Renal cortical epithelial cell (primary cell): ENCODE results near the gene HLA-DOB. TPM values are rescaled to one million over a fixed set of nuclear protein-coding genes. Genes with fewer than 3 reads are reported as not detected.

Source experiments
- DNase-seq: peaks from one replicate; pipeline ENCODE4 v3.0.0-alpha.2; 2011; ENCODE audit warnings: low read depth
- total RNA-seq: library from RNA; depleted of rRNA; stranded (reverse); fragments of >200 nt; gene quantifications from 2 replicates; pipeline ENCODE4 v1.2.3, GENCODE V29; 2014

HLA-DOB gene
- total RNA-seq: under 0.01 TPM in 1 of 2 replicates, not detected in the other

DNA sequence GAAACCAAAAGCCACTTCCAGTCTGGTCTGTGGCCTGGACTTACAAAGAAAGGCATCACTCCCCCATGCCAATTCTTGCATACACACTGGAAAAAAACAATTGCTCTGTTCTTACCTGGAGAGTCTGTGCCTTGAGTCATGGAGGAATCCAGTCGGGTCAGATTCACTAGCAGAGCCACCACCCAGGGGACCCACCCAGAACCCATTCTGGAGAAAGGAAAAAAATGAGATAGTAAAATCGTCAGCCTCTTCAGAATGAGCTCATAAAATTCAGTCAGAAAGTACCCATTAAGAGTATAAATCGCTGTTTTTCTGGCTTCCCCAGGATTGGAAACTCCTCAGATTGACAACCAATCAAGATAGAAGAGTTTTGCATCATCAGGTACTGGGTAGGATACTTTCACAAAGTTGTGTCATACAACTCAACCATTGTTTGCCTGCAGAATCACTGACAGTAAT is at the start of gene HLA-DOB:
Gene HLA-DOB, minus strand, starts transcription at position 257 of the 459 bp plus-strand sequence. Its CDS starts 51 bp downstream, at position 206.
- DNase-seq: peak; percentile 72

DNA sequence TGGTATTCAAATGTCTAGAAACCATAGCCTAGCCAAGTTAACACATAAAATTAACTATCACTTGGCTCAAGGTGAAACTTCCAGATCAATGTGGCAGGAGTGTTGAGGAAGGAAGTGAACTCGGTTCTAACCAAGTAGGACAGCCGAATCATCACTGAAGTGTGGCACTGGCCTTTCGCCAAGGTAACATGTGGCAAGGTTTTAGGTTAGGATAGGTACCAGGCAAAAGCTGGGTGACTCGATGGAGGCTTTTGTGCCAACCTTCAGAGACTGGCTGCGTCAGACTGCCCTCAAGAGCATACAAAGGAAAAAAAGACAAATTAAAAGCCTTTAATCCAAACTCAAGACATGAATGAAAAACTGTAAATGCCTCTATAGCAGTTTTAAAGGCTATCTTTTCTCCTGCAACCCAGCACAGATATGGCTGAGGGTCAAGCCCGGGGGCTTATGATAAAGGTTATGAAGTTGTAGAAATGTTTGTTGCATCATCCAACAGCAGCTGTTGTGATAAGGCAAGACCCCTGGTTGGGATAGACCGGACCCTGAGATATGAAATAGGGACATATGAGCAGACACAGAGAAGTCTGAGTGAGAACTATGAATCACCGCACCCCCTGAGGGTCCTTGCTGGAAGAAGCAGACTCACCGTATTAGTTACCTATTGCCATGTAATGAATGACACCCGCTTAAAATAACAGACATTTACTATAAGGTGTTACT is 49.1 kb upstream of the HLA-DOB start:
- no peak for DNase-seq

DNA sequence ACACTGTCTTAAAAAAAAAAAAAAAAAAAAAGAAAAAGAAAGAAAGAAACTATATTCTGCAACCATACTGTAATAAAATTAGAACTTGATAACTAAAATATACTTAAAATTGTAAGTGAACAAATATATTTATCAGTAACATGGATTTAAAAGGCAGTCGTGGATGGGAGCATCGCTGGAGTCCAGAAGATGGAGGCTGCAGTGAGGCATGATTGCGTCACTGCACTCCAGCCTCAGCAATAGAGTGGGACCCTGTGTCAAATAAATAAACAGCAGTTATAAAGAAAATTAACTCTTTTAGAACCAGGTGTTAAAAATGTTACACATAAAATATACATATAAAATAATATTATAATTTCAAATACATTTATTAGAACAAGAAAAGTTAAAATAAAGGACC is 45.9 kb upstream of the HLA-DOB start:
- no peak for DNase-seq

DNA sequence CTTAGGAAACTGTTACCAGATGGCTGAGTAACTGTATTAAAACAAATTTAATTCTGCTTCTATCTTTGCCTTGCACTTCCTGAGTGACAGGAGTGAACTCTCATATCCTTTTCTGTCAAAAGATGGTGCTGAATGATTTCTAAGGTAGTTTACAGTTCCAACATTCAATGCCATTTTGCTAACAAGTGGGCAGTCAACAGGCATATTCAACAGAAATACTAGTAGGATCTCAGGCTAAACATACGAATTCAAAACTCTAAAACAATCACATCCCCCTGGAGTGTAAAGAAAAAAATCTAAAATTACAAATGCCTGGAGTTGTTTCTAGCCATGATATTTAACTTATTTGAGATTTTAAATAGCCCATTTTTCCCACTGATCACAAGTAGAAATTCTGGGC is 43.9 kb upstream of the HLA-DOB start:
- no peak for DNase-seq

DNA sequence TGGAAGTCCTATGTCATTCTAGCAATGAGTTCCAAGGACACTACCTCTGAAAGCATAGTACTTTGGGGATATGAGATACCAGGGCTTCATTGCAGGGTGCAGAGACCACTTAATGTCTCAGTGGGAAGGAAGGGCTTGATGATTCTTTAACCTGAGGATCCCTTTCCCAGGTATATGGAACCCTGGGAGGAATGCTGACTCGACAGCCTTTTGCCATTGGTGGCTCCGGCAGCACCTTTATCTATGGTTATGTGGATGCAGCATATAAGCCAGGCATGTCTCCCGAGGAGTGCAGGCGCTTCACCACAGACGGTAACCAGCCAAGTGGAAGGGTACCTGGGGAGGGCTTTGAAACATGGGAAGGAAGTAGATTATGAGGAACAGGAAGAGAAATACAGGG is 41.4 kb upstream of the HLA-DOB start:
- no peak for DNase-seq

DNA sequence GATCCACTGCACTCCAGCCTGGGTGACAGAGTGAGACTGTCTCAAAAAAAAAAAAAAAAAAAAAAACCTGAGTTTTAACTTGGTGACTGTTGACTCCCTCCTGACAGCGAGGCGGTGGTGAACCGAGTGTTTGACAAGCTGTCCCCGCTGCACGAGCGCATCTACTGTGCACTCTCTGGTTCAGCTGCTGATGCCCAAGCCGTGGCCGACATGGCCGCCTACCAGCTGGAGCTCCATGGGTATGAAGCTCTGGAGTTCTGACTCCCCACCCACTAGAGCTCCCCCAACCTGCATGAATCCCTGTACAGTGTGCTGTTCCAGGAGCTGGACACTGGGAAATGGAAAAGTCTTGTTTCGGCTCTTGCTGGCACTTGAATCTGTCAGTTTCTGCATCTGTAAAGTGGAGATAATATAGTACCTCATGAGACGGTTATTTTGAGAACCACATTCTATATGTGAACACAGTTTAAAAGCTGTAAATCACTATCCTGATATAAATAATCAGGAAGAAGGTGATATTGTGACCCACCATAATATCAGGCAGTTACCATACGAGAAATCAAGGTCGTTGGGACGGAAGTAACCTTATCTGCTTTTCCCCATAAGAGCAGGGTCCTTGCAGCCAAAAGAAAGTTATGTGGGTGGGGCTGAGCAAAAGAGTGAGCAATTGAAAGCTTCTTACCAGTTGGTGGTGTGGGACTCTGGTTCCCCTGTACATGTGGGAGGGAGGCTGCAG is 40.5 kb upstream of the HLA-DOB start:
- no peak for DNase-seq

DNA sequence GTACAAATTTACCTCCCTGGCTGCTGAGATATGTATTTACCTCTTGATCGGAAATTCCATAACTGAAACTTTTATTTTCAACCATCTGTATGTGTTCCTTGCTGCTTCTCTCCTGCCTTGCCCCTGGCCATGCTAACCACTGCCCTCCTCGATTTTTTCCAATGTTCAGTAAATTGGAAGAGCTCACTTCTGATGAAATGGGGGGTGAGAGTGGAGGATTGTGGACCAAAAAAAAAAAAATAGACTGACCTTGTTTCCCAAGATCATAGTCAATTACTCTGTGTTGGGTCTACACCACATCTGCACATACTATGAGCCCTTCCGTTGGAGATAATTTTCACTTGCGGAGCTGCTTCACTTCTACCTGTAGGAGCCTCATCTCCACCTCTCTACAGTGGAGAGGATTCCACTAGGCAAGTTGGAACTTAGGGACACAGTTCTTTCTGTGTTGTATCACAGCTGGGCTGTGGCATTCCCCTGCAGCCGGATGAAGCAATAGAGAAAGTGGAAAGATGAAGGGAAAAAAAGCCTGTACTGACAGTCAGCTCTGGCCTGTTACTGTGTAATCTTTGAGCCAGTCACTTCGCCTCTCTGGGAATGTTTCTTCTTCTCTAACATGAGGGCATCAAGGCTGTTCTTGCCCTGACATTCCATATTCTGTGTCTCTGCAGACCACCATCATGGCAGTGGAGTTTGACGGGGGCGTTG is 38.8 kb upstream of the HLA-DOB start:
- no peak for DNase-seq

DNA sequence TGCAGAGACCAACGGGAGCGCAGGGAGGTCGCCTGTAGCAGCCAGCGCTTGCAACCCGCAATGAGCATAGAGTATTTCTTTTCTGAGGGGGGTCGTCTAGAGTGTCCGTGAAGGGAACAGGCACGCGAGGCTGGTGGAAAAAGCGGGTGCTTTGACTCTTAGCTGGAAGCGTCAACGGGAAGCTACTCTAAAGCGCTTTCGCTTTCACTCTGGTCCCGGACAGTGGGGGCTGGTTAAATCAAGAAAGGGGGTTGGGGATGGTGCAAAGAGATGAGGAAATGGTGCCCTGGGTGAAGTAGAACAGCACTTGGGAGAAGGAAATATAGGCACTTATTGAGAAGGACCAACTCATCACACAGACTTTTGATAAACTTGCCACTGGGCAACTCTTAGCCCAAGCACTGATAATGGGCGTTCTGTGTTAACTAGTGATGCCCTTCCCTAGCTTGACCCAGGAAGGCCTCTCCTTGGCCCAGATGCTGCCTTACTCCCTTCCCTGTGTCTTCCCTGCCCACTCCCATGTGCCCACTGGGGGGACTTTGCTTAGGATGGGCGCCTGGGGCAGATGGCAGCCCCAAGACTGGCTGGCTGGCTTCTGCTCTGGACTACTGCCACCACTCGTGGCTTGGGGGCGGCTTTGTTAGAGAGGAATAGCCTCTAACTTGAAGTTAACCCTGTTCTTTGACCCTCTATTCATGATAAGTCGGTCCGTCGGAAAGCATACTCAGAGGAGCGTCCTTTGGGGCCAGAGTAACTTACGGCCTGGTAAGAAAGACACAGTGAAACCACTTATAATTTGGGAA is 37.8 kb upstream of the HLA-DOB start:
- no peak for DNase-seq

DNA sequence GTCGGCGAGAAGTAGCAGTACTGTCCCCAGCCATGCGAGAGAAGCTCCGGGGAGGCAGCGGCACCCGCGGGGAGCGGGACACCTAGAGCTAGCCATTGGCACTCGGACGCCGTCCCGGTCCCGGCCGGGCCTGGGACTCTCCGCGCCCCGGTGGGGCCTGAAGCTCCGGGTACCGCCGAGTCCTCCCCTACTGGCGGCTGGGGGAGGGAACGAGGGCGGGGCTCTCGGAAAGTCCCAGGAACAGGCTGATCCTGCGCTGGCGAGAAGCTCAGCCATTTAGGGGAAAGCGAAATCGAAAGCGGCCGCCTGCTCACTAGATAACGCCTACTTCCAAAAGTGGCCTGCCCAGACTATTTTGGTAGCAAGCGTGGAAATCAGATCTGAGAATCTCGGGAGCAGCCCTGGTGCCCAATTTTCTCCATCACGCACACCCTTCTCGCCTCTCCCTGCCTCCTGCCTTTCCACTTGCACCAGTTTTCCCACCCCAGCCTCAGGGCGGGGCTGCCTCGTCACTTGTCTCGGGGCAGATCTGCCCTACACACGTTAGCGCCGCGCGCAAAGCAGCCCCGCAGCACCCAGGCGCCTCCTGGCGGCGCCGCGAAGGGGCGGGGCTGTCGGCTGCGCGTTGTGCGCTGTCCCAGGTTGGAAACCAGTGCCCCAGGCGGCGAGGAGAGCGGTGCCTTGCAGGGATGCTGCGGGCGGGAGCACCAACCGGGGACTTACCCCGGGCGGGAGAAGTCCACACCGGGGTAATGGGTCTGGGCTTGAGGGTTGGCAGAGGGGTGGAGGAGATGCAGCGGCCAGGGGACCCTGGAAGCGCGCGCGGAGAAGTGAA is 37.0 kb upstream of the HLA-DOB start, which contains the start of the genes PSMB9 and TAP1:
Gene PSMB9, plus strand, starts transcription at position 652 of the 835 bp plus-strand sequence. Its CDS starts 38 bp downstream, at position 690.
Gene TAP1, minus strand, starts transcription at position 164 of the 835 bp plus-strand sequence. Its CDS starts 68 bp downstream, at position 96.
- peak; percentile 84 for DNase-seq

DNA sequence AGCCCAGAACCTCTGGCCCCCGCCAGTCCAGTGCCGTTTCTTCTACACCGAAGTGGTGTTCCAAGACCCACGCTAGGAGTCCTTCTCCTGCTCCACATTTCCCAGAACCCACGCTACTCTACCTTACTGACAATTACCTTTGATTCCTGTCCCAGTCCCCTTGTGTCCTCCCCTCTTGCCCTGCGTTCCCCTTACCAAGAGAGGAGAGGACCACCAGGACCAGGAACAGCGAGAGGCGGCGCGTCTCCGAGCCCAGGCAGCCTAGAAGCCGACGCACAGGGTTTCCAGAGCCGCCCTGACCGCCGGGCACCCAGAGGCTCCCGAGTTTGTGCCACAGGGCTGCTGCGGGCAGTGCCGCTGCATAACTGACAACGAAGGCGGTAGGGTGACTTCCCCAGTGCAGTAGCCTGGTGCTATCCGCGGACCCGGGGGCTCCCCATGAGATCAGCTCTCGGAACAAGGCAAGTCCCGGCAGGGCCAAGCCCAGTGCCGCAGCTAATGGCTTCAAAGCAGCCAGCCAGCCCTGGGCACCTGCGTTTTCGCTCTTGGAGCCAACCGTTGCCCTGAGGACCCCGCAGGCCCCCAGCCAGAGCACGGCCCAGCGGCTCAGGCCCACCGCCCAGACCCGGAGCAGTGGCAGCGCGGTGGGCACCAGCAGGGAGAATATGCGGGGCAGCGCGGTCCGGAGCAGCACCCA is 36.2 kb upstream of the HLA-DOB start:
- DNase-seq: peak; percentile 13

DNA sequence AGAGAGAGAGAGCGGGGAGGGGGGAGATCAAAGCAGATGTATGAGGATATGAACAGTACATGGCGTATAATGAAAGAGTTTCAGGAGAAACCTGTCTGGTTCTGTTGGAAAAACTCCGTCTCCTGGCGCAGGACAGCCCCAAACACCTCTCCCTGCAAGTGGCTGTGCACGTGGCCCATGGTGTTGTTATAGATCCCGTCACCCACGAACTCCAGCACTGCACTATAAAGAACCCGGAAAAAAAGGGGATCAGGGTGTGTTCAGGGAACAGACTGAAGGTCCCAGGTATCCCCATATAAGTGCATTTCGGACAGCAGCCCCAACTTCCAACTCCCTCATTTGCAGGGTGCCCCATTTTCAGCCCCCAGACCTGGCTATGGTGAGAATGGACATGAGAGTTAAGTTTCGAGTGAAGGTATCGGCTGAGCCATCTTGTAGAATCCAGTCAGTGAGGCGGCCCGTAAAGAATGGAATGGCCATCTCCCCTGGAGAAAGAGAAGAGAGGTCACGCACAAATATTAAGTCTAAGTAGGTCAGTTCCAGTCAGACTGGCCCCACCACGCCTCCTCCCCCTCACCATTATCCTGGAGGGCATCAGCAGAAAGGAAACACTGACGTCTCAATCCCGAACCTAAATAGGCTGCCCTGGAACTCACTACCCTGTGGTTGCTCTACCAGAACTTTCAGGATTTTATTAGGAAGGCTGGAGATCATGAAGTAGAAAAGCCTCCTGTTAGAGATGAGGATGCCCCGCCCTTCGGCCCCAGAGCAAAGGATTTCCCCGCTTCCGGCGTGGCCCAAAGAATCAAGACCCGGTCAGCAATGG is 35.4 kb upstream of the HLA-DOB start:
- DNase-seq: no peak

DNA sequence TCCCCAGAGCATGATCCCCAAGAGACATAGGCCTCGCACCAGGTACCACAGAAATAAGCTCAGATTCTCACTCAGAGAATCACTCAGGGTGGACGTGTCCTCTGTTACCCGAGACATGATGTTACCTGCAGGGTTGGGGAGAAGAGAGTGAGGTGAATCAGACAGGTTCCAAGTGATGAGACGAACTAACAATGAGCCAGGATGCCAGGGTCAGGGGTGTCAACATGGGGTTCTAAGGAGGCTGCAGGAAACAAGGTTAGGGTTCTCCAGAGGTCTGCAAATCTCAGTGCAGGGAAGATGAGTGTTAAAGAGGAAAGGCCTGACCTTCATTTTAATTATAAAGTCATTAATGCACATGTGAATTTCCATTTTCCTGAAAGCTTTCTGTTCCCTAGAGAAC is 34.2 kb upstream of the HLA-DOB start:
- no peak for DNase-seq

DNA sequence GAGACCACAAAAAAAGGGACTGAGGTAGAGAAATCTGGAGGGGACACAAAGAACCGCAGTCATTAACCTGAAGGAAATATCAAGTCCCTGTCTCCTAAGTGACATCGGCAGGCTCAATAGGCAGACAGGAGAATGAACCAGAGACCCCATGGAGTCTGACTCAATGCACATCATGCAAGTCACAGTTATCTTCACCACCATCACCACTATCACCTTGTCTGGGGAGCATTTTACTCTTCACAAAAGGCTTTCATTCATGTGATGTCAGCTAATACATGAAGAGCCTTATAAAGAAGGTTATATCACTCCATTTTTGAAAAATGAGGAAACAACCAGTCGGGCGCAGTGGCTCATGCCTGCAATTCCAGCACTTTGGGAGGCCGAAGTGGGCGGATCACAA is 32.3 kb upstream of the HLA-DOB start:
- DNase-seq: no peak

DNA sequence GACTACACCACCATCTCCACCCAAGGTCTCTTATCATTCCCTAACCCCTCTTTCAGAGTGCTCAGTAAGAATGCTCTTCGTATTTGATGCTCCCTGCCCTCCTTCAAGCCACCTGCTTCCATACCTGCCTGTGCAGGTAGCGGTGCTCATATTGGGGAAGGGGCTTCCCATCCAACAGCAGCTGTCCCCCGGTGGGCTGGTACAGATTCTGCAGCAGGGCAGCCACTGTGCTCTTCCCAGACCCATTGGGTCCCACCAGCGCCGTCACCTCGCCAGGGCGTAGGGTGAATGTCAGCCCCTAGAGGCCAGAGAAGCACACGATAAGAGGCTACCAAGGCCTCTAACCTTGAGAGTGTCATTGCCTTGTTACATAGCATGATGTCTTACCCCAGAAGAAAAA is 31.0 kb upstream of the HLA-DOB start:
- DNase-seq: no peak

DNA sequence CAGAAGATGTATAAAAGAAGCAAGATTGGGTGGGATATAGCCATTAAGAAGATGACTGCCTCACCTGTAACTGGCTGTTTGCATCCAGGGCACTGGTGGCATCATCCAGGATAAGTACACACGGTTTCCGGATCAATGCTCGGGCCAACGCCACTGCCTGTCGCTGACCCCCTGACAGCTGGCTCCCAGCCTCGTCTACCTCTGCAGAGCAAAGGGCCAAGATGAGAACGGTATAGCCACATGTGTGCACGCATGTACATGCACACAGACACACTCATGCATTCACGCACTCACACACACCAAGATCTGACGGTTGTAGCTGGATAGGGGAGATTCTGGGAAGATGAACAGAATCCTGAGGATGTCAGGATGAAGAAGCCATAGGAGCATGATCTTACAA is 30.2 kb upstream of the HLA-DOB start:
- no peak for DNase-seq

DNA sequence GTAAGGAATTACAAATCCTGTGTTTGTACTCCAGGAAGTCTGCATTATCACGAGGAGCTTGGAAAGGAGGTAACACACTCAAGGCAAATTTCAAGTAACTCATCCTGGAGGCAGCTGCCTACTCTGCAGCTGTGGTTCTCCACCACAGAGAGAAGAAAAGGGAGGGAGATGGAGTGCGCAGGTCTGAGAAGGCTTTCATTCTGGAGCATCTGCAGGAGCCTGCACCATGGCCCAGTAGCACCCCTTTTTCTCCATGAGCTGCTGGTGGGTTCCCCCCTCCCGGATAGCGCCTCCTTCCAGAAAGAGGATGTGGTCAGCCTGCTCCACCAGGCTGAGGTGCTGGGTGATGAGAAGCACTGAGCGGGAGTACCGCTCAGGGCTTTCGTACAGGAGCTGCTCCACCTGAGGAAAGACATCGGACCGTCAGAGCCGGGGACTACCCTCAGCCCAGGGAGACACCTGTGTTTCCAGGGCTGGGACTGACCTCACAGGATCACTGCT is 28.6 kb upstream of the HLA-DOB start:
- no peak for DNase-seq

DNA sequence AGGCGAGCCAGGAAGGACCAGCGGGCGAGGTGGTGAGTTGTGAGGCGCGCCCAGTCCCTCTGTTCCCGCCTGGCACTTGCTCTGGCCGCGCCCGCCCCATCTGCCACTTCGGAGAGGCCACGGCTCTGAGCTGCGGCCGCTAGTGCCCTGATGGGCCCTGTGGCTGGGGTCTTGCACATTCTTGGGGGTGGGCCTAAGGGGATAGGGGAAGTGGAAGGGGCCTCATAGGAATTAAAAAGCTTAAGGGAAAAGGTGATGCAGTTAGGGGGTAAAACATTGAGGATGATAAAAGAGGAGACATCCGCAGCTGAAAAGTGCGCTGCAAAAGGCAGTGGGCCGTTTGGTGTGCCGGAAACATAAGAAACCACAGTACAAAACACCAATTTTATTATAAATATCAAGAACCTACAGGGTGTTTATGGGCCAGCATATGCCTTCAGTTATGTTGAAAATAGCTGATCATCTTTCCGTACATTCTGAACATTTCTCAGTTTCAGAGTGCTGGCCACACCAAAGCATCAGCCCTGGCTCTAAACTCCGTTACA is 28.1 kb upstream of the HLA-DOB start:
- no peak for DNase-seq
